Measurements from ENCODE around the gene GIT2. TPM values are rescaled to one million over a fixed set of nuclear protein-coding genes. Genes with fewer than 3 reads are reported as not detected.

GIT2 gene
- total and polyA plus RNA-seq, 2 of the 13 experiments (the other 11 are each of a cell fraction or from before 2014, with no cell fraction given): 18.4 to 19.8 TPM

GRCh38 chr12:109934026-109934425 lies 62.1 kb downstream of the GIT2 start (continued):
- TF ChIP-seq MTERF4 (CRISPR knock-in tag; IDR thresholded peaks at IDR 0.05): no peak

GRCh38 chr12:109932878-109933503 lies 63.2 kb downstream of the GIT2 start:
- no peak overlapping the region for H3K4me2 ChIP-seq (ENCODE audit: low read depth, low read length)
- WGBS (ENCODE audit: low lambda C conversion rate): 95% methylated on average over 14 of the region's 14 CpGs
- no peak overlapping the region for H3K27ac ChIP-seq (ENCODE audit: extremely low read length, insufficient read depth, low read length)
- no peak overlapping the region for H2AFZ ChIP-seq (ENCODE audit: low read length)
- peaks cover 29% of the 10 kb centered on the region for H3K4me1 ChIP-seq (ENCODE audit: insufficient read depth, low read length)
- no peaks in the 10 kb centered on the region for H3K27me3 ChIP-seq (ENCODE audit: control insufficient read depth in 1 of 2, insufficient read depth in 2 of 2, low read length in 2 of 2)
- no peak overlapping the region for H3K9ac ChIP-seq (ENCODE audit: insufficient read depth, low read depth, low read length)
- no peak for ATAC-seq
- intact Hi-C loops (cut with micrococcal nuclease; ENCODE audit: unreplicated experiment): no loop called here
- no peak for FAIRE-seq
- in situ Hi-C loops (cut with HindIII; ENCODE audit: extremely low pct_ligation_motif_present, low pct_unique_long_range_greater_than_20kb): no loop called here
- no peaks in the 10 kb centered on the region for H3K9me3 ChIP-seq (ENCODE audit: low read length)
- BruUV-seq (replicated peaks): no TSS peak
- no peaks in the 10 kb centered on the region for H3K79me2 ChIP-seq (ENCODE audit: insufficient read depth, low read length)
- ChIA-PET POLR2A (no interaction called here), CTCF (ENCODE audit: low intra/inter-chr PET ratio, low total read pairs) (no interaction called here)
- no peak for TF ChIP-seq ZNF597 (CRISPR knock-in tag; IDR thresholded peaks at IDR 0.05)
- TF ChIP-seq MLX (CRISPR knock-in tag; IDR thresholded peaks at IDR 0.05): no peak
- TF ChIP-seq ZBTB25 (CRISPR knock-in tag; IDR thresholded peaks at IDR 0.05): no peak
- H3K36me3 ChIP-seq (replicated peaks in 1 of 2; ENCODE audit: control insufficient read depth in 1 of 2, insufficient read depth in 2 of 2, low read length in 2 of 2): peaks cover 9 to 44% of the 10 kb centered on the region in 2 experiments
- DNase-seq (ENCODE audit: low spot score): no peak
- no peaks in the 10 kb centered on the region for H4K20me1 ChIP-seq (ENCODE audit: insufficient read depth, low read length)
- no peak overlapping the region for H3K4me3 ChIP-seq (replicated peaks in 1 of 3; ENCODE audit: insufficient read depth in 1 of 3, low read depth in 2 of 3, low read length in 3 of 3)

Measured in HepG2 (cell line).